ENCODE measurements around the gene LRRTM4. TPM values are rescaled to one million over a fixed set of nuclear protein-coding genes. Genes with fewer than 3 reads are reported as not detected.

LRRTM4 gene
- total and polyA plus RNA-seq, 2 of the 13 experiments (the other 11 are each of a cell fraction or from before 2014, with no cell fraction given) = 1.2 TPM

DNA sequence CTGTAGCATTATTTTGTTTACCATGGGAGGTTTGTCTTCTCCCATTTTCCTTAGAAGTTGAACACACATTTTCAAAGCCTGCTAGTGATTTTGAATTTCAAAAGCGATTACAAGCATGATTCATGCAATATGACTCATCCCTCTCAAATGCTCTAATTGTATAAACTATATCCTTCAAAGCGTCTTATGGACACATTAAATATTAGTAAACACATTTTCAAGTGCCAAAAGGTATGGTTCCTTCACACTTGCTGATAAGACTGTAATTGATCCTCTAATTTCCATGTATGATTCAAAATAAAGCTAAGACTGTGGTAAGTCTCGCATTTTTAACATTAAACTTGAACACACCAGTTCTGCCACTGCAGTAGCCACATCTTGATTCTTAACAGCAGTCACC, 512.9 kb downstream of the LRRTM4 start (continued):
- TF ChIP-seq, protein P1, sequence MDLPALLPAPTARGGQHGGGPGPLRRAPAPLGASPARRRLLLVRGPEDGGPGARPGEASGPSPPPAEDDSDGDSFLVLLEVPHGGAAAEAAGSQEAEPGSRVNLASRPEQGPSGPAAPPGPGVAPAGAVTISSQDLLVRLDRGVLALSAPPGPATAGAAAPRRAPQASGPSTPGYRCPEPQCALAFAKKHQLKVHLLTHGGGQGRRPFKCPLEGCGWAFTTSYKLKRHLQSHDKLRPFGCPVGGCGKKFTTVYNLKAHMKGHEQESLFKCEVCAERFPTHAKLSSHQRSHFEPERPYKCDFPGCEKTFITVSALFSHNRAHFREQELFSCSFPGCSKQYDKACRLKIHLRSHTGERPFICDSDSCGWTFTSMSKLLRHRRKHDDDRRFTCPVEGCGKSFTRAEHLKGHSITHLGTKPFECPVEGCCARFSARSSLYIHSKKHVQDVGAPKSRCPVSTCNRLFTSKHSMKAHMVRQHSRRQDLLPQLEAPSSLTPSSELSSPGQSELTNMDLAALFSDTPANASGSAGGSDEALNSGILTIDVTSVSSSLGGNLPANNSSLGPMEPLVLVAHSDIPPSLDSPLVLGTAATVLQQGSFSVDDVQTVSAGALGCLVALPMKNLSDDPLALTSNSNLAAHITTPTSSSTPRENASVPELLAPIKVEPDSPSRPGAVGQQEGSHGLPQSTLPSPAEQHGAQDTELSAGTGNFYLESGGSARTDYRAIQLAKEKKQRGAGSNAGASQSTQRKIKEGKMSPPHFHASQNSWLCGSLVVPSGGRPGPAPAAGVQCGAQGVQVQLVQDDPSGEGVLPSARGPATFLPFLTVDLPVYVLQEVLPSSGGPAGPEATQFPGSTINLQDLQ (CRISPR knock-in tag; IDR thresholded peaks at IDR 0.05) = no peak
- no peak for TF ChIP-seq MTA1 (CRISPR knock-in tag; IDR thresholded peaks at IDR 0.05; ENCODE audit: borderline replicate concordance)

DNA sequence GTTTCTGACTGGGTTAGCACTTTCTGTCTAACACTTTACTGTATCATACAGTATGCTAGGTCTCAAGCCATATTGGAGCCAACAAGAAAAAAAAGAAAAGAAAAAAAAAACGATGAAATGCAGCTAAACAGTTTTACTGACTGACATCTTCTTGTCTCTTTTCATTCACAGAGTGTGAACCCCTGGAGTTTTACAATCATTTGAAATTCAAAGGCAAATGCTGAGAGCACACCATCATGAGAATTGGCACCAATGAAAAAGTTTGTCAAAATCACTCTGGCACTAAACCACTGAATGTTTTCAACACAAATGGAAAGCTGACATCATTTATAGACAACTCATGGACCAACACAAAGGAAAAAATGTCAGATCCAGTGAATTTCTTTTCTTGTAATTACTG, 513.3 kb downstream of the LRRTM4 start:
- no peaks in the 10 kb centered on the region for H3K4me1 ChIP-seq (ENCODE audit: insufficient read depth, low read length)
- no peak overlapping the region for H2AFZ ChIP-seq (ENCODE audit: low read length)
- 0% methylated on average over 1 of the region's 1 CpG for WGBS (ENCODE audit: low lambda C conversion rate)
- H3K4me3 ChIP-seq (replicated peaks in 1 of 3; ENCODE audit: insufficient read depth in 1 of 3, low read depth in 2 of 3, low read length in 3 of 3) = no peak overlapping the region
- DNase-seq (ENCODE audit: low spot score) = no peak
- no peak overlapping the region for H3K4me2 ChIP-seq (ENCODE audit: low read depth, low read length)
- no peaks in the 10 kb centered on the region for H3K36me3 ChIP-seq (replicated peaks in 1 of 2; ENCODE audit: control insufficient read depth in 1 of 2, insufficient read depth in 2 of 2, low read length in 2 of 2)
- no peaks in the 10 kb centered on the region for H3K27me3 ChIP-seq (ENCODE audit: control insufficient read depth in 1 of 2, insufficient read depth in 2 of 2, low read length in 2 of 2)
- no peak for TF ChIP-seq HES4 (CRISPR knock-in tag; IDR thresholded peaks at IDR 0.05; ENCODE audit: borderline replicate concordance)
- no peak for TF ChIP-seq IKZF1 (IDR thresholded peaks at IDR 0.05)
- TF ChIP-seq HMG20A (CRISPR knock-in tag; IDR thresholded peaks at IDR 0.05; ENCODE audit: borderline replicate concordance) = no peak
- no peak for TF ChIP-seq ERF (CRISPR knock-in tag; IDR thresholded peaks at IDR 0.05)
- no peak for TF ChIP-seq RXRB (CRISPR knock-in tag; IDR thresholded peaks at IDR 0.05; ENCODE audit: borderline replicate concordance)
- TF ChIP-seq HDAC2 (CRISPR knock-in tag; IDR thresholded peaks at IDR 0.05) = no peak
- no peak for TF ChIP-seq TBL1XR1 (IDR thresholded peaks at IDR 0.05; ENCODE audit: borderline replicate concordance, low read length, partially characterized antibody)
- TF ChIP-seq HNRNPH1 (optimal IDR thresholded peaks at IDR 0.05; ENCODE audit: low read depth, low read length) = no peak
- no peak for TF ChIP-seq NFRKB (IDR thresholded peaks at IDR 0.05)
- no peak for TF ChIP-seq RFXANK (CRISPR knock-in tag; IDR thresholded peaks at IDR 0.05)
- TF ChIP-seq ZNF20 (CRISPR knock-in tag; IDR thresholded peaks at IDR 0.05) = no peak
- TF ChIP-seq ZNF335 (CRISPR knock-in tag; IDR thresholded peaks at IDR 0.05) = no peak
- no peak for TF ChIP-seq MAFF (IDR thresholded peaks at IDR 0.05; ENCODE audit: low read depth, low read length)
- H3K9ac ChIP-seq (ENCODE audit: insufficient read depth, low read depth, low read length) = no peak overlapping the region
- H3K79me2 ChIP-seq (ENCODE audit: insufficient read depth, low read length) = no peaks in the 10 kb centered on the region
- CTCF ChIA-PET (ENCODE audit: low intra/inter-chr PET ratio, low total read pairs) = no interaction called here
- FAIRE-seq = no peak
- no peaks in the 10 kb centered on the region for H3K9me3 ChIP-seq (ENCODE audit: low read length)
- H3K27ac ChIP-seq (ENCODE audit: extremely low read length, insufficient read depth, low read length) = no peak overlapping the region
- in situ Hi-C loops (cut with HindIII; ENCODE audit: extremely low pct_ligation_motif_present, low pct_unique_long_range_greater_than_20kb) (no loop called here), intact Hi-C loops (cut with micrococcal nuclease; ENCODE audit: unreplicated experiment) (no loop called here)
- ATAC-seq = no peak
- POLR2A ChIA-PET = no interaction called here
- no peaks in the 10 kb centered on the region for H4K20me1 ChIP-seq (ENCODE audit: insufficient read depth, low read length)
- no TSS peak for BruUV-seq (replicated peaks)
